Measurements from ENCODE around the gene NECTIN1. TPM values are rescaled to one million over a fixed set of nuclear protein-coding genes. Genes with fewer than 3 reads are reported as not detected.

The NECTIN1 gene
- total RNA-seq, 2 donors from 2014 or later, result 29.3 to 45.3 TPM

- H3K36me3 Mint-ChIP-seq (ENCODE audit: low read depth), result no peaks in the 10 kb centered on the region
Observed at GRCh38 chr11:119652907-119653659, 75.9 kb downstream of the NECTIN1 start.

DNA sequence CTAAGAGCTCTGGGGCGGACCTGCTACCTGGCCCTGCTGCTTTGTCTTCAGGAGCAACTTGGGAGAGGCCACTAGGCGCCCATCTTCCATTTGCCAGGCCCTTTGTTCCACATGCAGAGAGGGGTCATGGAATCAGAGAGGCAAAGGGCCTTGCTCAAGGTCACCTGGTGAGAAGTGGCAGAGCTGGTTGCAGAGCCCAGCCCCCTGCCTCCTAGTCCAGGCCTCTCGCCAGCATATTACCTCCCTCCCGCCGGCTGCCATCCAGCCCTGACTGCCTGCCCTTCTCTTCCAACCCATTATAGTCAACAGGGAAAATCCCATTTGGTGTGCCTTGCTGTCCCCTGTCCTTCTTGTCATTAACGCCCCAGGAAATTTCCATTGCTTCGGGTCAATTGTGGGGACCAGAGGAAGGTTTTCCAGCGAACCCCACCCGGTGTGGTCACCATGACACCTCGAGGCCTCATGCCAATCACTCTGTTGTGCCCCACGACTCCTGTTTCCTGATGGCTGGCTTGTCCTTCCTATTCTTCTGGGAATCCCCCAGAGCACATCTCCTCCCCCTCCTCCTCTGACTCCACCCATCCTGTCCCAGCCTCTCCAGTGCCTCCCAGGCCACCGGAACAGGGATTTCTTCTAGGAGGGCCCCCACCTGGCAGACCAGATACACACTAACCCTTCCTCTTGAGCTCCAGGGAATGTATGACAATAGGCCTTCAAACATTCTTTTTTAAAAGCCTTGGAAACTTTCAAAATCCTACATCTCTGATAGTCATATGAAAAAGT lies 77.0 kb downstream of the NECTIN1 start:
- WGBS, 2 experiments (ENCODE audit: insufficient coverage in 1 of 2, insufficient read length in 1 of 2), result 82 to 87% methylated on average over 9 to 12 of the region's 12 CpGs
- H3K27me3 Mint-ChIP-seq (ENCODE audit: insufficient read depth), result no peaks in the 10 kb centered on the region
- no peaks in the 10 kb centered on the region for H3K36me3 Mint-ChIP-seq (ENCODE audit: low read depth)
- DNase-seq, result peak; percentile 79
- no peak overlapping the region for H3K4me3 Mint-ChIP-seq
- no peaks in the 10 kb centered on the region for H3K27me3 ChIP-seq (ENCODE audit: control insufficient read depth, insufficient read depth, low read length, poor library complexity, severe bottlenecking)
- no peaks in the 10 kb centered on the region for H3K36me3 ChIP-seq (ENCODE audit: control insufficient read depth, insufficient read depth, low read length)
- H3K27ac ChIP-seq (ENCODE audit: low read depth, low read length), result no peak overlapping the region
- TF ChIP-seq CTCF (conservative IDR thresholded peaks at IDR 0.05), result no peak
- H3K4me3 ChIP-seq (ENCODE audit: low read length), result no peak overlapping the region
- H3K4me1 ChIP-seq (ENCODE audit: control insufficient read depth, insufficient read depth, low read length), result peaks cover 14% of the 10 kb centered on the region
- H3K9me3 ChIP-seq (ENCODE audit: control insufficient read depth, low read length), result no peaks in the 10 kb centered on the region
- H3K27ac Mint-ChIP-seq, result peak overlapping the region; percentile 83
- peaks cover 38% of the 10 kb centered on the region for H3K4me1 Mint-ChIP-seq
- H3K9me3 Mint-ChIP-seq, result no peaks in the 10 kb centered on the region
- H3K9ac ChIP-seq (ENCODE audit: extremely low read depth, low read length, poor library complexity, severe bottlenecking), result no peak overlapping the region

More at GRCh38 chr11:119652907-119653659, 75.9 kb downstream of the NECTIN1 start:
- H3K4me1 ChIP-seq (ENCODE audit: control insufficient read depth, insufficient read depth, low read length), result peaks cover 11% of the 10 kb centered on the region
- no peaks in the 10 kb centered on the region for H3K27me3 Mint-ChIP-seq (ENCODE audit: insufficient read depth)
- no peaks in the 10 kb centered on the region for H3K36me3 ChIP-seq (ENCODE audit: control insufficient read depth, insufficient read depth, low read length)
- H3K27ac Mint-ChIP-seq, result no peak overlapping the region
- no peak for DNase-seq
- 92 to 97% methylated on average over 21 to 22 of the region's 22 CpGs for WGBS, 2 experiments (ENCODE audit: insufficient coverage in 1 of 2, insufficient read length in 1 of 2)
- TF ChIP-seq CTCF (conservative IDR thresholded peaks at IDR 0.05), result no peak
- no peak overlapping the region for H3K27ac ChIP-seq (ENCODE audit: low read depth, low read length)
- no peaks in the 10 kb centered on the region for H3K9me3 Mint-ChIP-seq
- no peak overlapping the region for H3K4me3 ChIP-seq (ENCODE audit: low read length)
- H3K4me3 Mint-ChIP-seq, result no peak overlapping the region
- no peaks in the 10 kb centered on the region for H3K9me3 ChIP-seq (ENCODE audit: control insufficient read depth, low read length)
- peaks cover 32% of the 10 kb centered on the region for H3K4me1 Mint-ChIP-seq
- no peak overlapping the region for H3K9ac ChIP-seq (ENCODE audit: extremely low read depth, low read length, poor library complexity, severe bottlenecking)
- H3K27me3 ChIP-seq (ENCODE audit: control insufficient read depth, insufficient read depth, low read length, poor library complexity, severe bottlenecking), result no peaks in the 10 kb centered on the region

GRCh38 chr11:119650251-119650650 lies 78.7 kb downstream of the NECTIN1 start:
- Mint-ChIP-seq H3K4me3 (no peak overlapping the region), H3K27ac (peak overlapping the region; percentile 96), H3K9me3 (no peaks in the 10 kb centered on the region), H3K27me3 (ENCODE audit: insufficient read depth) (no peaks in the 10 kb centered on the region), H3K4me1 (peaks cover 53% of the 10 kb centered on the region), H3K36me3 (ENCODE audit: low read depth) (no peaks in the 10 kb centered on the region)
- peaks cover 17% of the 10 kb centered on the region for H3K4me1 ChIP-seq (ENCODE audit: control insufficient read depth, insufficient read depth, low read length)
- H3K27ac ChIP-seq (ENCODE audit: low read depth, low read length), result no peak overlapping the region
- H3K9ac ChIP-seq (ENCODE audit: extremely low read depth, low read length, poor library complexity, severe bottlenecking), result no peak overlapping the region
- peak; percentile 85 for DNase-seq
- no peaks in the 10 kb centered on the region for H3K27me3 ChIP-seq (ENCODE audit: control insufficient read depth, insufficient read depth, low read length, poor library complexity, severe bottlenecking)
- H3K9me3 ChIP-seq (ENCODE audit: control insufficient read depth, low read length), result no peaks in the 10 kb centered on the region
- H3K4me3 ChIP-seq (ENCODE audit: low read length), result no peak overlapping the region
- 72 to 89% methylated on average over 5 to 6 of the region's 6 CpGs for WGBS, 2 experiments (ENCODE audit: insufficient coverage in 1 of 2, insufficient read length in 1 of 2)
- H3K36me3 ChIP-seq (ENCODE audit: control insufficient read depth, insufficient read depth, low read length), result no peaks in the 10 kb centered on the region
- no peak for TF ChIP-seq CTCF (conservative IDR thresholded peaks at IDR 0.05)

All from endodermal cell (in vitro differentiated cells).